Tibial nerve (tissue), 4 donors: ENCODE data around the gene CLDN10. TPM values are rescaled to one million over a fixed set of nuclear protein-coding genes. Genes with fewer than 3 reads are reported as not detected.

Experiments used
- DNase-seq, 2 donors: peaks; one replicate each; pipeline ENCODE4 v3.0.0-alpha.2; 2019; ENCODE audit warnings: low spot score in 2 of 2
- H3K27ac ChIP-seq, 4 donors: fragments of 200-600 bp; sonication (generic) in 3 of 4; one replicate each; pipeline ENCODE4 v1.5.1; 2017 to 2019; ENCODE audit warnings: mild to moderate bottlenecking in 1 of 4
- H3K27me3 ChIP-seq, 2 donors: fragments of 200-600 bp; sonication (generic) in 1 of 2; one replicate each; pipeline versions ENCODE4 v1.5.1 to v1.6.0; 2017 to 2019
- H3K36me3 ChIP-seq, 3 donors: fragments of 200-600 bp; sonication (generic); one replicate each; pipeline ENCODE4 v1.5.1; 2018 to 2019
- H3K4me1 ChIP-seq, 4 donors: fragments of 200-600 bp; sonication (generic) in 3 of 4; one replicate each; pipeline ENCODE4 v1.5.1; 2017 to 2019
- H3K4me3 ChIP-seq, 4 donors: fragments of 200-600 bp; sonication (generic) in 3 of 4; one replicate each; pipeline ENCODE4 v1.5.1; 2017 to 2019; ENCODE audit warnings: mild to moderate bottlenecking in 1 of 4, moderate library complexity in 1 of 4
- H3K9me3 ChIP-seq, 4 donors: fragments of 200-600 bp; sonication (generic) in 3 of 4; one replicate each; pipeline ENCODE4 v1.5.1; 2017 to 2019
- CTCF ChIP-seq, 5 experiments: fragments of 200-600 bp in 3 of 5; fragments of 450-650 bp in 2 of 5; sonication (generic) in 3 of 5; IDR thresholded peaks; one replicate each; pipeline ENCODE4 v1.5.1; 2016 to 2019; ENCODE audit warnings: antibody characterized with exemption in 5 of 5, mild to moderate bottlenecking in 3 of 5, moderate library complexity in 2 of 5
- EP300 ChIP-seq, 2 donors: sonication (generic); formaldehyde crosslinking; IDR thresholded peaks; one replicate each; pipeline ENCODE4 v1.6.1; 2017; ENCODE audit warnings: antibody characterized with exemption in 2 of 2, mild to moderate bottlenecking in 1 of 2
- POLR2A ChIP-seq, 2 donors: fragments of 450-650 bp; IDR thresholded peaks; one replicate each; pipeline ENCODE4 v1.6.1; 2017; ENCODE audit warnings: antibody characterized with exemption in 2 of 2, mild to moderate bottlenecking in 2 of 2, moderate library complexity in 2 of 2
- WGBS, 2 donors: methylation state at CpG; one replicate each; pipeline ENCODE4 v1.1.5; 2018; 5-methylcytosine and 5-hydroxymethylcytosine counted together
- total RNA-seq, 4 donors: library from RNA; depleted of rRNA; stranded (reverse); fragments of >200 nt; gene quantifications; one replicate each; pipeline ENCODE4 v1.1.0, GENCODE V29; 2016

The CLDN10 gene
- total RNA-seq, 4 donors from 2014 or later = 0.44 TPM; not detected in 3

- Histone ChIP-seq H3K4me3 (no peak overlapping the region), H3K27me3 (no peaks in the 10 kb centered on the region), H3K27ac (no peak overlapping the region), H3K4me1 (peaks cover 0 to 4% (median 0%) of the 10 kb centered on the region in 4 donors), H3K36me3 (no peaks in the 10 kb centered on the region), H3K9me3 (no peaks in the 10 kb centered on the region)
- TF ChIP-seq CTCF (IDR thresholded peaks at IDR 0.05) (no peak), EP300 (IDR thresholded peaks at IDR 0.05) (no peak), POLR2A (IDR thresholded peaks at IDR 0.05) (no peak)
- DNase-seq = no peak
- 44 to 47% methylated on average over 2 of the region's 2 CpGs for WGBS, 2 donors
Observed at GRCh38 chr13:95541308-95541707, 11.2 kb upstream of the CLDN10 start.

GRCh38 chr13:95541911-95542474 lies 10.5 kb upstream of the CLDN10 start:
- Histone ChIP-seq H3K27me3 (no peaks in the 10 kb centered on the region), H3K27ac (no peak overlapping the region), H3K36me3 (no peaks in the 10 kb centered on the region), H3K4me3 (no peak overlapping the region), H3K4me1 (no peaks in the 10 kb centered on the region), H3K9me3 (no peaks in the 10 kb centered on the region)
- TF ChIP-seq CTCF (IDR thresholded peaks at IDR 0.05) (no peak), POLR2A (IDR thresholded peaks at IDR 0.05) (no peak), EP300 (IDR thresholded peaks at IDR 0.05) (no peak)
- 85 to 91% methylated on average over 8 of the region's 8 CpGs for WGBS, 2 donors
- no peak for DNase-seq

GRCh38 chr13:95544293-95544692 lies 8.2 kb upstream of the CLDN10 start:
- no peaks in the 10 kb centered on the region for H3K4me1 ChIP-seq
- WGBS, 2 donors = 63 to 64% methylated on average over 2 of the region's 2 CpGs
- no peaks in the 10 kb centered on the region for H3K36me3 ChIP-seq
- no peak overlapping the region for H3K4me3 ChIP-seq
- no peak overlapping the region for H3K27ac ChIP-seq
- DNase-seq = no peak
- H3K27me3 ChIP-seq = peaks cover 0 to 10% of the 10 kb centered on the region in 2 donors
- TF ChIP-seq CTCF (IDR thresholded peaks at IDR 0.05) (no peak), EP300 (IDR thresholded peaks at IDR 0.05) (no peak), POLR2A (IDR thresholded peaks at IDR 0.05) (no peak)
- no peaks in the 10 kb centered on the region for H3K9me3 ChIP-seq

- no peaks in the 10 kb centered on the region for H3K36me3 ChIP-seq
- H3K27me3 ChIP-seq = peaks cover 0 to 29% of the 10 kb centered on the region in 2 donors
- H3K4me1 ChIP-seq = peaks cover 0 to under 1% (median 0%) of the 10 kb centered on the region in 4 donors
- WGBS, 2 donors = 41 to 44% methylated on average over 2 of the region's 3 CpGs
- no peak for DNase-seq
- TF ChIP-seq CTCF (IDR thresholded peaks at IDR 0.05) (no peak), POLR2A (IDR thresholded peaks at IDR 0.05) (no peak), EP300 (IDR thresholded peaks at IDR 0.05) (no peak)
- no peaks in the 10 kb centered on the region for H3K9me3 ChIP-seq
- H3K27ac ChIP-seq = no peak overlapping the region
- H3K4me3 ChIP-seq = no peak overlapping the region
Observed at GRCh38 chr13:95546919-95547318, 5.6 kb upstream of the CLDN10 start.

GRCh38 chr13:95547531-95548167 lies 4.9 kb upstream of the CLDN10 start:
- TF ChIP-seq EP300 (IDR thresholded peaks at IDR 0.05) (no peak), POLR2A (IDR thresholded peaks at IDR 0.05) (no peak), CTCF (IDR thresholded peaks at IDR 0.05) (no peak)
- no peak overlapping the region for H3K27ac ChIP-seq
- H3K36me3 ChIP-seq = no peaks in the 10 kb centered on the region
- H3K4me3 ChIP-seq = no peak overlapping the region
- H3K27me3 ChIP-seq = peaks cover 0 to 36% of the 10 kb centered on the region in 2 donors
- no peak for DNase-seq
- WGBS, 2 donors = 64 to 68% methylated on average over 6 of the region's 6 CpGs
- no peaks in the 10 kb centered on the region for H3K9me3 ChIP-seq
- H3K4me1 ChIP-seq = peaks cover 0 to 8% (median 0%) of the 10 kb centered on the region in 4 donors
